ENCODE measurements around the gene COL21A1. TPM values are rescaled to one million over a fixed set of nuclear protein-coding genes. Genes with fewer than 3 reads are reported as not detected.

Gene COL21A1
- total RNA-seq, 4 donors from 2014 or later, result 0.47 to 0.67 TPM; not detected in 2

- no peaks in the 10 kb centered on the region for H3K27me3 ChIP-seq
- H3K9me3 ChIP-seq, result no peaks in the 10 kb centered on the region
- peaks cover 0 to 20% (median 0%) of the 10 kb centered on the region in 4 donors for H3K4me1 ChIP-seq
- H3K27ac ChIP-seq, result no peak overlapping the region
- no peaks in the 10 kb centered on the region for H3K36me3 ChIP-seq
- TF ChIP-seq CTCF (IDR thresholded peaks at IDR 0.05), result no peak
- no peak for TF ChIP-seq POLR2A (IDR thresholded peaks at IDR 0.05)
- no peak overlapping the region for H3K4me3 ChIP-seq
- no peak for DNase-seq
Observed at GRCh38 chr6:56244528-56245253, 2.7 kb downstream of the COL21A1 start.

DNA sequence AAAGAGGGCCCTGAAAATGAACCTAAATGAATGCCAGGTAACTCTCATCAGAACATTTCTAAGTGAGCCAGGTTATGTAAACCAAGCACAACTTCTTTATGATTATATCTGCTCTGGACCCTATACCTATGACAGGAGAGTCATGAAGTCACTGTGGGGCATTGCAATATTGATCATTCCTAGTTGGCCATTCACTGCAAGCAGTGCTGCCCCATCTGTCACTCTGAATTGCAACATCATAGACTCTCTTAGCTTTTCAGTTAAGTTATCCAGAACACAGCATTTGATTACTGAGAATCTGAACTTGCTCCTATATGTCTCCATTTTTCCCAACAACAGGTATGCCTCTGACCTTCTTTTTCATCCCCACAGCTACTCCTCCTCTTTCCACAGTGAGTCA lies 3.3 kb downstream of the COL21A1 start:
- H3K4me3 ChIP-seq, result no peak overlapping the region
- H3K9me3 ChIP-seq, result no peaks in the 10 kb centered on the region
- DNase-seq, result no peak
- no peaks in the 10 kb centered on the region for H3K27me3 ChIP-seq
- no peak overlapping the region for H3K27ac ChIP-seq
- no peaks in the 10 kb centered on the region for H3K36me3 ChIP-seq
- H3K4me1 ChIP-seq, result peaks cover 0 to 20% (median 0%) of the 10 kb centered on the region in 4 donors
- TF ChIP-seq POLR2A (IDR thresholded peaks at IDR 0.05) (no peak), CTCF (IDR thresholded peaks at IDR 0.05) (no peak)

DNA sequence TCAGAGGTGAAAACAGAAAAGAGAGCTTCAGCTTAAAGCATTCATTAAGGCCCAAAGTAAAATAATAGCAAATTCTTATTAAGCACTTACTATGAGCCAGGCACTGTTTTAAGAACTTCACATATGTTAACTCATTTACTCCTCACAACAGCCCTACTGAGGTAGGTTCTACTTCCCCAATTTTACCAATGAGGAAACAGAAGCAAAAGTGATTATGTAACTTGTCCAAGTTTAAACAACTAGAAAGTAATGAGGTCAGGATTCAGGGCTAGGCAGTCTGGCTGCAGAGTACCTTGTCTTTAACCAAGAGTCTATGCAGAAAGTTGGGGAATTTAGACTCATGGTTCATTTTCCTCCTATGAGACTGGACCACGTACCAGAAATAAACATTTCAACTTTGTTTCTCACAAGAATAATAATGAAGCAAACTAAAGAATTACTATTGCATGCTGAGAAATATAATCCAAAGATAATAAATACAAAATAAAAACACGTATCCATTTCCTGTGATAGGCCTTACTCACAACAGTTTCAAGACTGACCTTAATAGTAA lies 3.8 kb downstream of the COL21A1 start:
- no peaks in the 10 kb centered on the region for H3K9me3 ChIP-seq
- H3K27me3 ChIP-seq, result no peaks in the 10 kb centered on the region
- peaks cover 0 to 20% (median 0%) of the 10 kb centered on the region in 4 donors for H3K4me1 ChIP-seq
- H3K4me3 ChIP-seq, result no peak overlapping the region
- no peak for DNase-seq
- TF ChIP-seq POLR2A (IDR thresholded peaks at IDR 0.05), result no peak
- TF ChIP-seq CTCF (IDR thresholded peaks at IDR 0.05), result no peak
- no peak overlapping the region for H3K27ac ChIP-seq
- no peaks in the 10 kb centered on the region for H3K36me3 ChIP-seq

DNA sequence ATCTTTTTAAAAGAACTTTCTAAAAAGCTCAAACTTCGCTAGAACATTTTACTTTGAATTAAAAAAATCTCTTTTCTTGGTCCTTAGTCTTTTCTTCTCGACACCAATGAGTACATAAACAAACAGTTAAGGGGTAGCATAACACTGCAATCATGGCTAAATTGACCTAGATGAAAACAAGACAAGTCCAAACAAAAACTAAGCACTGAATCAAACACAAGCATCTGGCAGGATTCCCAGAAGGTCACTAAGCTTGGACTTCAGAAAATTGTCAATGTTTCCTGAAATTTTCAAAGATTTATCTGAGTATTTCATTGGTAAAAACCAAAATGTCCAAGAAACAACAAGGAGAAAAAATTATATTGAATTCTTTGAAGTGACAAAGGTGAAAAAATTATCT lies 5.0 kb downstream of the COL21A1 start:
- Histone ChIP-seq H3K4me1 (peaks cover 0 to 13% (median 0%) of the 10 kb centered on the region in 4 donors), H3K4me3 (no peak overlapping the region), H3K36me3 (no peaks in the 10 kb centered on the region), H3K27ac (no peak overlapping the region), H3K9me3 (no peaks in the 10 kb centered on the region), H3K27me3 (no peaks in the 10 kb centered on the region)
- TF ChIP-seq CTCF (IDR thresholded peaks at IDR 0.05) (no peak), POLR2A (IDR thresholded peaks at IDR 0.05) (no peak)
- DNase-seq, result no peak

DNA sequence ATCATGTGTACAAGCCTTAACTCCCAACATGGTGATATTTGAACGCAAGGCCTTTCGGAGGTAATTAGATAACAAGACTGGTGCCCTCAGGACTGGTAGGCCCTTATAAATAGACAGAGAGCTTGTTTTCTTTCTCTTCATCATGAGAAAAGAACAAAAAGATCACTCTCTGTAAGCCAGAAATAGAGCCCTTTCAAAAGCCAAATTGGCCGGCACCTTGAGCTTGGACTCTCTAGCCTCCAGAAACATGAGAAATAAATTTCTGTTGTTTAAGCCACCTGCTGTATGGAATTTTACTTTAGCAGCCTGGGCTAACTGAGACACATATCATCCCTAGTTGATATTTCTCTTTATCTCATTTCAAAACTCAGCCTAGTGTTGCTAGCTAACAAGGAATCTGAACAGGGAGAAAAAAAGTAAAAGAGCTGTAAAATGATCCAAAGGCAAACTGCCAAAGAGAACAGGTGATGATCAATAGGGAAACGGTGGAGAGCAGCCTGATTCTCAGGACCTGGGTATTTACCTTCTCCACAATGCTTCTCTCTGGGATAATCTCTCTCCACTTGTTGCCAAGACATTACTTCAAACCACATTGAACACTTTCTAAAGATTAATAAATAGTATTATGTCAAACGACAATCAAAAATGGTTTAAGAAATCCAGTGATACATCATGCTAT lies 6.1 kb downstream of the COL21A1 start:
- H3K27me3 ChIP-seq, result no peaks in the 10 kb centered on the region
- DNase-seq, result no peak
- H3K4me1 ChIP-seq, result peaks cover 0 to 2% (median 0%) of the 10 kb centered on the region in 4 donors
- H3K9me3 ChIP-seq, result no peaks in the 10 kb centered on the region
- TF ChIP-seq POLR2A (IDR thresholded peaks at IDR 0.05) (no peak), CTCF (IDR thresholded peaks at IDR 0.05) (no peak)
- H3K27ac ChIP-seq, result no peak overlapping the region
- H3K36me3 ChIP-seq, result no peaks in the 10 kb centered on the region
- no peak overlapping the region for H3K4me3 ChIP-seq
